Ishikawa (cell line): Measurements from ENCODE around the gene PTPA.

Source experiments
- EP300 ChIP-seq: IDR thresholded peaks from 2 replicates; pipeline ENCODE4 v1.6.1; 2012; ENCODE audit warnings: borderline replicate concordance
- FOXM1 ChIP-seq: IDR thresholded peaks from 2 replicates; pipeline ENCODE4 v1.6.1; 2012; ENCODE audit warnings: low read depth, borderline replicate concordance
- NFIC ChIP-seq: IDR thresholded peaks from 2 replicates; pipeline ENCODE4 v1.6.1; 2012
- USF1 ChIP-seq: IDR thresholded peaks from 2 replicates; pipeline ENCODE4 v1.6.1; 2012
- TF ChIP-seq, protein P1 (sequence below): IDR thresholded peaks from 2 replicates; pipeline ENCODE4 v1.6.1; 2012; ENCODE audit warnings: low read depth, mild to moderate bottlenecking

DNA sequence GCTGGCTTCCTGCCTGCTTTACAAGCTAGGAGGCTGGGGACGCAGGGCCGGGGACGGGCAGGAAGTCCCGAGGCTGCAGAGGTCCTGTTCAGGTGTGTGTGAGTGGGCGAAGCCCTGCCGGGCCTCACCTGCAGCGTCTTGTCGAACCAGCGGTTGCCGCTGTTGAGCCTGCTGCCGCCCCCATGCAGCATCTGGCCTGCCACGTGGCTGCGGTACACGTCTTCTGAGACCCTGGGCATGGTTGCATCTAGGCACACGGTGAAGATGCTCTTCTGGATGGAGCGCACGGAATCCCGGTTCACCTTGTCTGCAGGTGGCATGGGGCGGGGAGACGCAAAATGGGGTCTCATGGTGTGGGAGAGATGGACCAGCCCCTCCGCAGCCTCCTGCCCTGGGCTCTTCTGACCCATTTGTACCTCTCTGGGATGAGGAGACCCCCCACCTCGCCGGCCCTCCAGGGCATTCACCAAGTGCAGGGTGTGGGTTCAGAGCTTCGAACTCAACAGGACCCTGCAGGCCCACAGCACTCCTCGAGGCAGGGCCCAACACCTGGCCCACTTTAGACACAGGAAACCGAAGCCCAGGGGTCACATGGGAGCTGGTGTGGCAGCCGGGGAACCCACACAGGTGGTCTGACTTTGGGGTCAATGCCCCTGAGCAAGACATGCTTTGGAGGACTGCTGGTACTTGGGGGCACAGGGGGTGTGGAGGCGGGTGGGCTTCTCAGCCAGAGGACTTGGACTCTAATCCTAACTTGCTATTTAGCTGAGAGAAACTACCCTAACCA is 10.6 kb upstream of the PTPA start:
- TF ChIP-seq, protein P1, sequence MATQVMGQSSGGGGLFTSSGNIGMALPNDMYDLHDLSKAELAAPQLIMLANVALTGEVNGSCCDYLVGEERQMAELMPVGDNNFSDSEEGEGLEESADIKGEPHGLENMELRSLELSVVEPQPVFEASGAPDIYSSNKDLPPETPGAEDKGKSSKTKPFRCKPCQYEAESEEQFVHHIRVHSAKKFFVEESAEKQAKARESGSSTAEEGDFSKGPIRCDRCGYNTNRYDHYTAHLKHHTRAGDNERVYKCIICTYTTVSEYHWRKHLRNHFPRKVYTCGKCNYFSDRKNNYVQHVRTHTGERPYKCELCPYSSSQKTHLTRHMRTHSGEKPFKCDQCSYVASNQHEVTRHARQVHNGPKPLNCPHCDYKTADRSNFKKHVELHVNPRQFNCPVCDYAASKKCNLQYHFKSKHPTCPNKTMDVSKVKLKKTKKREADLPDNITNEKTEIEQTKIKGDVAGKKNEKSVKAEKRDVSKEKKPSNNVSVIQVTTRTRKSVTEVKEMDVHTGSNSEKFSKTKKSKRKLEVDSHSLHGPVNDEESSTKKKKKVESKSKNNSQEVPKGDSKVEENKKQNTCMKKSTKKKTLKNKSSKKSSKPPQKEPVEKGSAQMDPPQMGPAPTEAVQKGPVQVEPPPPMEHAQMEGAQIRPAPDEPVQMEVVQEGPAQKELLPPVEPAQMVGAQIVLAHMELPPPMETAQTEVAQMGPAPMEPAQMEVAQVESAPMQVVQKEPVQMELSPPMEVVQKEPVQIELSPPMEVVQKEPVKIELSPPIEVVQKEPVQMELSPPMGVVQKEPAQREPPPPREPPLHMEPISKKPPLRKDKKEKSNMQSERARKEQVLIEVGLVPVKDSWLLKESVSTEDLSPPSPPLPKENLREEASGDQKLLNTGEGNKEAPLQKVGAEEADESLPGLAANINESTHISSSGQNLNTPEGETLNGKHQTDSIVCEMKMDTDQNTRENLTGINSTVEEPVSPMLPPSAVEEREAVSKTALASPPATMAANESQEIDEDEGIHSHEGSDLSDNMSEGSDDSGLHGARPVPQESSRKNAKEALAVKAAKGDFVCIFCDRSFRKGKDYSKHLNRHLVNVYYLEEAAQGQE: no peak
- TF ChIP-seq EP300: no peak
- TF ChIP-seq NFIC: no peak
- TF ChIP-seq FOXM1: no peak
- no peak for TF ChIP-seq USF1
